CD14-positive monocyte (primary cell): Measurements from ENCODE around the gene ELAVL2. TPM values are rescaled to one million over a fixed set of nuclear protein-coding genes. Genes with fewer than 3 reads are reported as not detected.

ENCODE experiments used
- DNase-seq, 3 donors: peaks; one replicate each; pipeline ENCODE4 v3.0.0-alpha.2; 2011 to 2022
- H2AFZ ChIP-seq: 2 replicates; pipeline ENCODE4 v1.6.0; 2012; ENCODE audit warnings: mild to moderate bottlenecking, low read depth, low read length, inconsistent platforms; ENCODE audit not compliant: insufficient read depth, poor library complexity, severe bottlenecking
- H3K27ac ChIP-seq, 2 donors: 1 replicate in 1 of 2; 2 replicates in 1 of 2; pipeline ENCODE4 v1.5.1; 2012 to 2013; ENCODE audit warnings: low read length in 2 of 2, control low read depth in 1 of 2, inconsistent platforms in 1 of 2, low read depth in 1 of 2, mild to moderate bottlenecking in 1 of 2
- H3K27me3 ChIP-seq, 2 donors: one replicate each; pipeline versions ENCODE4 v1.6.0 to v1.6.1; 2011 to 2013; ENCODE audit warnings: low read length in 2 of 2; ENCODE audit not compliant: control insufficient read depth in 2 of 2, insufficient read depth in 2 of 2
- H3K36me3 ChIP-seq, 2 donors: replicated peaks in 1 of 2; 1 replicate in 1 of 2; 2 replicates in 1 of 2; pipeline versions ENCODE4 v1.5.1 to v1.6.1; 2012 to 2013; ENCODE audit warnings: low read length in 2 of 2, control low read depth in 1 of 2, inconsistent platforms in 1 of 2, mild to moderate bottlenecking in 1 of 2; ENCODE audit not compliant: insufficient read depth in 2 of 2, control insufficient read depth in 1 of 2
- H3K4me1 ChIP-seq, 2 donors: 1 replicate in 1 of 2; 2 replicates in 1 of 2; pipeline versions ENCODE4 v1.5.1 to v1.6.1; 2012 to 2013; ENCODE audit warnings: low read length in 2 of 2, control low read depth in 1 of 2, inconsistent platforms in 1 of 2, mild to moderate bottlenecking in 1 of 2, moderate library complexity in 1 of 2; ENCODE audit not compliant: insufficient read depth in 2 of 2, control insufficient read depth in 1 of 2
- H3K4me2 ChIP-seq: replicated peaks from 2 replicates; pipeline ENCODE3; 2012; ENCODE audit warnings: low read length, moderate library complexity, mild to moderate bottlenecking; ENCODE audit not compliant: poor library complexity, severe bottlenecking; ENCODE audit errors: extremely low read depth
- H3K4me3 ChIP-seq, 3 experiments: fragments of 200-600 bp in 1 of 3; sonication (generic) in 1 of 3; replicated peaks in 1 of 3; 1 replicate in 2 of 3; 2 replicates in 1 of 3; pipeline ENCODE4 v1.5.1; 2011 to 2013; ENCODE audit warnings: low read length in 3 of 3, mild to moderate bottlenecking in 3 of 3, control low read depth in 2 of 3, low read depth in 2 of 3, inconsistent platforms in 1 of 3, moderate library complexity in 1 of 3
- H3K79me2 ChIP-seq: 2 replicates; pipeline ENCODE4 v1.6.0; 2012; ENCODE audit warnings: mild to moderate bottlenecking, control low read depth, inconsistent platforms, low read length, moderate library complexity; ENCODE audit not compliant: insufficient read depth
- H3K9ac ChIP-seq: 2 replicates; pipeline ENCODE4 v1.6.0; 2017; ENCODE audit warnings: low read length, mild to moderate bottlenecking; ENCODE audit not compliant: insufficient read depth, poor library complexity, severe bottlenecking
- H3K9me3 ChIP-seq, 2 donors: replicated peaks in 1 of 2; 1 replicate in 1 of 2; 2 replicates in 1 of 2; pipeline versions ENCODE4 v1.5.1 to v1.6.1; 2012 to 2013; ENCODE audit warnings: low read length in 2 of 2, control low read depth in 1 of 2; ENCODE audit not compliant: control insufficient read depth in 1 of 2, insufficient read depth in 1 of 2
- H4K20me1 ChIP-seq: 2 replicates; pipeline ENCODE4 v1.6.0; 2012; ENCODE audit warnings: mild to moderate bottlenecking, low read length, control low read depth, moderate library complexity; ENCODE audit not compliant: insufficient read depth
- H3K27ac Mint-ChIP-seq, 7 donors: one replicate each; pipeline ENCODE4 v1.8.0; 2020; ENCODE audit warnings: mild to moderate bottlenecking in 7 of 7, mixed read lengths in 7 of 7, moderate library complexity in 6 of 7, inconsistent platforms in 2 of 7
- H3K27me3 Mint-ChIP-seq, 3 donors: one replicate each; pipeline ENCODE4 v1.8.0; 2021 to 2022; ENCODE audit warnings: low read depth in 3 of 3, mild to moderate bottlenecking in 3 of 3, mixed read lengths in 3 of 3, moderate library complexity in 3 of 3, inconsistent platforms in 1 of 3
- H3K36me3 Mint-ChIP-seq, 2 donors: one replicate each; pipeline ENCODE4 v1.8.0; 2020; ENCODE audit warnings: mixed read lengths in 2 of 2, inconsistent platforms in 1 of 2, mild to moderate bottlenecking in 1 of 2
- H3K4me1 Mint-ChIP-seq: one replicate; pipeline ENCODE4 v1.8.0; 2020; ENCODE audit warnings: mild to moderate bottlenecking, mixed read lengths
- H3K4me3 Mint-ChIP-seq, 2 donors: one replicate each; pipeline ENCODE4 v1.8.0; 2020; ENCODE audit warnings: mild to moderate bottlenecking in 2 of 2, mixed read lengths in 2 of 2, moderate library complexity in 1 of 2
- H3K9me3 Mint-ChIP-seq, 7 donors: one replicate each; pipeline ENCODE4 v1.8.0; 2020 to 2022; ENCODE audit warnings: mixed read lengths in 7 of 7, mild to moderate bottlenecking in 6 of 7, moderate library complexity in 6 of 7, inconsistent platforms in 2 of 7
- CTCF ChIP-seq: fragments of 200-600 bp; IDR thresholded peaks from one replicate; pipeline ENCODE4 v1.8.0; 2022; ENCODE audit warnings: antibody characterized with exemption, mild to moderate bottlenecking
- WGBS: methylation state at CpG from one replicate; pipeline ENCODE4 v1.1.5; 2013; ENCODE audit warnings: missing lambda C conversion rate; ENCODE audit not compliant: insufficient coverage; 5-methylcytosine and 5-hydroxymethylcytosine counted together
- intact Hi-C, 2 donors: fragments of 100-400 bp; cut with micrococcal nuclease; formaldehyde crosslinking; loops; one replicate each; pipeline versions ENCODE4 v1.15.0 to v1.15.1; 2023
- polyA plus RNA-seq, 3 donors: library from polyadenylated mRNA; depleted of rRNA in 1 of 3; unstranded in 2 of 3; stranded (reverse) in 1 of 3; fragments of 300-500 nt in 2 of 3; fragments of >200 nt in 1 of 3; fragmentation: Illumina TruSeq in 2 of 3; gene quantifications; 1 replicate in 2 of 3; 2 replicates in 1 of 3; pipeline ENCODE4 v1.2.3, GENCODE V29; 2012 to 2021

The ELAVL2 gene
- polyA plus RNA-seq, 3 donors, result not detected

- Histone ChIP-seq H3K4me2 (no peak overlapping the region), H2AFZ (no peak overlapping the region)
- H3K27ac Mint-ChIP-seq, result no peak overlapping the region
Observed at GRCh38 chr9:23682891-23683431, 143.1 kb downstream of the ELAVL2 start.

GRCh38 chr9:23682352-23682751 is 143.7 kb downstream of the ELAVL2 start:
- no peak overlapping the region for H3K27ac ChIP-seq
- no peak overlapping the region for H3K4me2 ChIP-seq
- WGBS, result no CpG with 5 or more reads among the region's 9 CpGs
- no peaks in the 10 kb centered on the region for H3K4me1 ChIP-seq
- intact Hi-C loops, result no loop called here
- Mint-ChIP-seq H3K4me3 (no peak overlapping the region), H3K27me3 (peaks cover 0 to under 1% (median 0%) of the 10 kb centered on the region in 3 donors), H3K9me3 (peaks cover 0 to 3% (median 0%) of the 10 kb centered on the region in 7 donors), H3K4me1 (no peaks in the 10 kb centered on the region), H3K36me3 (no peaks in the 10 kb centered on the region), H3K27ac (peak overlapping the region in 1 of 7 donors; percentile 17)
- no peaks in the 10 kb centered on the region for H3K9me3 ChIP-seq
- H3K79me2 ChIP-seq, result no peaks in the 10 kb centered on the region
- no peaks in the 10 kb centered on the region for H3K27me3 ChIP-seq
- TF ChIP-seq CTCF, result no peak
- H3K9ac ChIP-seq, result no peak overlapping the region
- H3K4me3 ChIP-seq, result no peak overlapping the region
- H4K20me1 ChIP-seq, result no peaks in the 10 kb centered on the region
- H3K36me3 ChIP-seq, result no peaks in the 10 kb centered on the region
- no peak overlapping the region for H2AFZ ChIP-seq
- no peak for DNase-seq

More at GRCh38 chr9:23682891-23683431, 143.1 kb downstream of the ELAVL2 start:
- H3K79me2 ChIP-seq, result no peaks in the 10 kb centered on the region
- no peaks in the 10 kb centered on the region for H4K20me1 ChIP-seq
- Mint-ChIP-seq H3K9me3 (peaks cover 0 to 3% (median 0%) of the 10 kb centered on the region in 7 donors), H3K4me3 (no peak overlapping the region), H3K27me3 (peaks cover 0 to 2% (median 0%) of the 10 kb centered on the region in 3 donors), H3K4me1 (no peaks in the 10 kb centered on the region), H3K36me3 (no peaks in the 10 kb centered on the region)
- no peak overlapping the region for H3K4me3 ChIP-seq
- TF ChIP-seq CTCF, result no peak
- WGBS, result 92% methylated on average over 2 of the region's 3 CpGs
- H3K27me3 ChIP-seq, result no peaks in the 10 kb centered on the region
- H3K36me3 ChIP-seq, result no peaks in the 10 kb centered on the region
- H3K27ac ChIP-seq, result no peak overlapping the region
- H3K4me1 ChIP-seq, result no peaks in the 10 kb centered on the region
- no peak for DNase-seq
- H3K9ac ChIP-seq, result no peak overlapping the region
- H3K9me3 ChIP-seq, result no peaks in the 10 kb centered on the region
- intact Hi-C loops, result no loop called here
